ENCODE results near the gene XPO6. TPM values are rescaled to one million over a fixed set of nuclear protein-coding genes. Genes with fewer than 3 reads are reported as not detected.

XPO6 gene
- total RNA-seq, 1 donor from 2014 or later, result 82.9 TPM

- DNase-seq (ENCODE audit: low spot score, unreplicated experiment), result no peak
- Mint-ChIP-seq H3K9me3 (ENCODE audit: low read depth) (no peaks in the 10 kb centered on the region), H3K4me1 (ENCODE audit: low read depth) (peaks cover 2% of the 10 kb centered on the region), H3K27ac (no peak overlapping the region), H3K36me3 (ENCODE audit: insufficient read depth) (no peaks in the 10 kb centered on the region), H3K27me3 (no peaks in the 10 kb centered on the region), H3K4me3 (ENCODE audit: low read depth) (no peak overlapping the region)
- no peak for TF ChIP-seq CTCF (IDR thresholded peaks at IDR 0.05; ENCODE audit: unreplicated experiment)
These were observed 5.6 kb upstream of the XPO6 start for GRCh38 chr16:28217326-28217725.

- H3K27me3 Mint-ChIP-seq, result no peaks in the 10 kb centered on the region
- no peak for DNase-seq (ENCODE audit: low spot score, unreplicated experiment)
- H3K9me3 Mint-ChIP-seq (ENCODE audit: low read depth), result peaks cover 3% of the 10 kb centered on the region
- TF ChIP-seq CTCF (IDR thresholded peaks at IDR 0.05; ENCODE audit: unreplicated experiment), result no peak
- H3K4me3 Mint-ChIP-seq (ENCODE audit: low read depth), result peak overlapping the region; percentile 16
- peaks cover 10% of the 10 kb centered on the region for H3K4me1 Mint-ChIP-seq (ENCODE audit: low read depth)
- H3K27ac Mint-ChIP-seq, result no peak overlapping the region
- no peaks in the 10 kb centered on the region for H3K36me3 Mint-ChIP-seq (ENCODE audit: insufficient read depth)
These were observed 1.6 kb upstream of the XPO6 start for GRCh38 chr16:28213396-28213795.

DNA sequence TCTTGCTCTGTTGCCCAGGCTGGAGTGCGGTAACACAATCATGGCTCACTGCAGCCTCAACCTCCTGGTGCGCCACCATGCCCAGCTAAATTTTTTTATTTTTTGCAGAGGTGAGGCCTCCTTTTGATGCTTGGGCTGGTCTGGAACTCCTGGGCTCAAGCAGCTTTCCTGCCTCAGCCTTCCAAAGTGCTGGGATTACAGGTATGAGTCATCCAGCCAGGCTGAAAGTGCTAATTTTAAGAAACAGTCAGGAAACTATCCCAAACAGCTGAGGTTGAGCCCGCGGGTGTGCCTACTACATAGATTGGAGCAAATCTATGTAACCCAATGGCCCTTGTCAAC, 738 bp upstream of the XPO6 start:
- Mint-ChIP-seq H3K27me3 (no peaks in the 10 kb centered on the region), H3K27ac (no peak overlapping the region)

GRCh38 chr16:28210979-28211588, 681 bp downstream of the XPO6 start:
- Mint-ChIP-seq H3K36me3 (ENCODE audit: insufficient read depth) (peaks cover 5% of the 10 kb centered on the region), H3K9me3 (ENCODE audit: low read depth) (peaks cover 3% of the 10 kb centered on the region), H3K4me1 (ENCODE audit: low read depth) (peaks cover 10% of the 10 kb centered on the region), H3K27ac (peak overlapping the region; percentile 2), H3K27me3 (no peaks in the 10 kb centered on the region), H3K4me3 (ENCODE audit: low read depth) (peak overlapping the region; percentile 79)
- DNase-seq (ENCODE audit: low spot score, unreplicated experiment), result peak; percentile 28
- TF ChIP-seq CTCF (IDR thresholded peaks at IDR 0.05; ENCODE audit: unreplicated experiment), result no peak

More for the DNA sequence above, 738 bp upstream of the XPO6 start:
- no peak for DNase-seq (ENCODE audit: low spot score, unreplicated experiment)
- no peak for TF ChIP-seq CTCF (IDR thresholded peaks at IDR 0.05; ENCODE audit: unreplicated experiment)
- Mint-ChIP-seq H3K4me3 (ENCODE audit: low read depth) (peak overlapping the region; percentile 90), H3K4me1 (ENCODE audit: low read depth) (peaks cover 10% of the 10 kb centered on the region), H3K9me3 (ENCODE audit: low read depth) (peaks cover 3% of the 10 kb centered on the region), H3K36me3 (ENCODE audit: insufficient read depth) (peaks cover under 1% of the 10 kb centered on the region)

- TF ChIP-seq CTCF (IDR thresholded peaks at IDR 0.05; ENCODE audit: unreplicated experiment), result no peak
- Mint-ChIP-seq H3K27ac (peak overlapping the region; percentile 2), H3K9me3 (ENCODE audit: low read depth) (peaks cover 3% of the 10 kb centered on the region), H3K27me3 (no peaks in the 10 kb centered on the region), H3K36me3 (ENCODE audit: insufficient read depth) (peaks cover 5% of the 10 kb centered on the region), H3K4me1 (ENCODE audit: low read depth) (peaks cover 10% of the 10 kb centered on the region), H3K4me3 (ENCODE audit: low read depth) (peak overlapping the region; percentile 79)
- DNase-seq (ENCODE audit: low spot score, unreplicated experiment), result no peak
These were observed 1.5 kb downstream of the XPO6 start for GRCh38 chr16:28210264-28210663.
